Liver (tissue), 9 donors: ENCODE data around the gene MGAT4A. TPM values are rescaled to one million over a fixed set of nuclear protein-coding genes. Genes with fewer than 3 reads are reported as not detected.

ENCODE experiments used
- DNase-seq: peaks from one replicate; pipeline ENCODE4 v3.0.0-alpha.2; 2017; ENCODE audit warnings: low spot score
- H3K27ac ChIP-seq, 2 donors: one replicate each; pipeline ENCODE4 v1.7.0; 2013; ENCODE audit warnings: inconsistent platforms in 2 of 2, low read length in 2 of 2, control low read depth in 1 of 2, low read depth in 1 of 2, mild to moderate bottlenecking in 1 of 2
- H3K27me3 ChIP-seq, 4 donors: one replicate each; pipeline versions ENCODE4 v1.6.1 to v1.7.0; 2013; ENCODE audit warnings: low read length in 3 of 4, inconsistent platforms in 1 of 4, mild to moderate bottlenecking in 1 of 4, moderate library complexity in 1 of 4; ENCODE audit not compliant: control insufficient read depth in 4 of 4, insufficient read depth in 4 of 4
- H3K36me3 ChIP-seq, 4 donors: one replicate each; pipeline versions ENCODE4 v1.6.1 to v1.7.0; 2013; ENCODE audit warnings: low read length in 3 of 4, mild to moderate bottlenecking in 3 of 4, low read depth in 1 of 4, moderate library complexity in 1 of 4; ENCODE audit not compliant: control insufficient read depth in 4 of 4, insufficient read depth in 3 of 4
- H3K4me1 ChIP-seq, 4 donors: one replicate each; pipeline versions ENCODE4 v1.6.1 to v1.7.0; 2013; ENCODE audit warnings: low read length in 3 of 4, mild to moderate bottlenecking in 3 of 4, moderate library complexity in 1 of 4; ENCODE audit not compliant: control insufficient read depth in 4 of 4, insufficient read depth in 4 of 4
- H3K4me3 ChIP-seq, 3 donors: one replicate each; pipeline versions ENCODE4 v1.6.1 to v1.7.0; 2013; ENCODE audit warnings: low read length in 3 of 3, control low read depth in 1 of 3, low read depth in 1 of 3, mild to moderate bottlenecking in 1 of 3
- H3K9ac ChIP-seq, 2 donors: one replicate each; pipeline ENCODE4 v1.7.0; 2013; ENCODE audit warnings: low read length in 2 of 2, mild to moderate bottlenecking in 2 of 2, moderate library complexity in 2 of 2, control low read depth in 1 of 2, low read depth in 1 of 2
- H3K9me3 ChIP-seq, 4 donors: one replicate each; pipeline versions ENCODE4 v1.6.1 to v1.7.0; 2013; ENCODE audit warnings: low read length in 3 of 4; ENCODE audit not compliant: control insufficient read depth in 4 of 4
- EGR1 ChIP-seq, 2 donors: IDR thresholded peaks; 2 replicates each; pipeline ENCODE4 v1.6.1; 2016 to 2018; ENCODE audit warnings: antibody characterized with exemption in 2 of 2, low read depth in 2 of 2
- FOXA1 ChIP-seq: IDR thresholded peaks from 2 replicates; pipeline ENCODE4 v1.6.1; 2016; ENCODE audit warnings: antibody characterized with exemption
- FOXA2 ChIP-seq: IDR thresholded peaks from 2 replicates; pipeline ENCODE4 v1.6.1; 2016; ENCODE audit warnings: antibody characterized with exemption
- GABPA ChIP-seq, 2 donors: IDR thresholded peaks in 1 of 2; conservative IDR thresholded peaks in 1 of 2; 2 replicates each; pipeline ENCODE4 v1.6.1; 2016; ENCODE audit warnings: antibody characterized with exemption in 2 of 2, mild to moderate bottlenecking in 1 of 2, moderate library complexity in 1 of 2
- HNF4A ChIP-seq, 2 donors: conservative IDR thresholded peaks; 2 replicates each; pipeline ENCODE4 v1.6.1; 2016; ENCODE audit warnings: antibody characterized with exemption in 2 of 2, mild to moderate bottlenecking in 2 of 2
- HNF4G ChIP-seq: IDR thresholded peaks from 2 replicates; pipeline ENCODE4 v1.6.1; 2016; ENCODE audit warnings: antibody characterized with exemption
- JUND ChIP-seq, 2 donors: IDR thresholded peaks; 2 replicates each; pipeline ENCODE4 v1.6.1; 2016; ENCODE audit warnings: antibody characterized with exemption in 2 of 2
- NR2F2 ChIP-seq: IDR thresholded peaks from 2 replicates; pipeline ENCODE4 v1.6.1; 2016; ENCODE audit warnings: antibody characterized with exemption
- RAD21 ChIP-seq, 2 donors: IDR thresholded peaks; 2 replicates each; pipeline ENCODE4 v1.6.1; 2016; ENCODE audit warnings: antibody characterized with exemption in 2 of 2, mild to moderate bottlenecking in 2 of 2
- RXRA ChIP-seq, 2 donors: IDR thresholded peaks; 2 replicates each; pipeline ENCODE4 v1.6.1; 2017 to 2018; ENCODE audit warnings: antibody characterized with exemption in 2 of 2, mild to moderate bottlenecking in 1 of 2
- SP1 ChIP-seq: IDR thresholded peaks from 2 replicates; pipeline ENCODE4 v1.6.1; 2018; ENCODE audit warnings: antibody characterized with exemption, mild to moderate bottlenecking
- TAF1 ChIP-seq: conservative IDR thresholded peaks from 2 replicates; pipeline ENCODE4 v1.6.1; 2016; ENCODE audit warnings: antibody characterized with exemption, mild to moderate bottlenecking
- YY1 ChIP-seq: IDR thresholded peaks from 2 replicates; pipeline ENCODE4 v1.6.1; 2016; ENCODE audit warnings: antibody characterized with exemption, mild to moderate bottlenecking
- WGBS: extraction: QIAGEN DNeasy Blood & Tissue Kit; methylation state at CpG from one replicate; pipeline ENCODE4 v1.1.7; 2013; 5-methylcytosine and 5-hydroxymethylcytosine counted together
- polyA plus RNA-seq, 2 donors: library from polyadenylated mRNA; stranded (reverse) in 1 of 2; unstranded in 1 of 2; fragments of 200-250 nt in 1 of 2; fragments of >200 nt in 1 of 2; fragmentation: Nextera tagmentation in 1 of 2; extraction: Ambion mirVana in 1 of 2; gene quantifications; one replicate each; pipeline versions ENCODE4 v1.2.1 to v1.2.3, GENCODE V29; 2013 to 2015
- total RNA-seq, 2 donors: library from RNA; depleted of rRNA; stranded (reverse); fragments of >200 nt; gene quantifications; one replicate each; pipeline ENCODE4 v1.2.3, GENCODE V29; 2014
- TF ChIP-seq, protein P1 (sequence below): IDR thresholded peaks from 2 replicates; pipeline ENCODE4 v1.6.1; 2016; ENCODE audit warnings: antibody characterized with exemption
- TF ChIP-seq, protein P2 (sequence below): IDR thresholded peaks from 2 replicates; pipeline ENCODE4 v1.6.1; 2016; ENCODE audit warnings: antibody characterized with exemption
- TF ChIP-seq, protein P3 (sequence below): IDR thresholded peaks from 2 replicates; pipeline ENCODE4 v1.6.1; 2016; ENCODE audit warnings: antibody characterized with exemption, mild to moderate bottlenecking
- TF ChIP-seq, protein P4 (sequence below): fragments of 150-350 bp; IDR thresholded peaks from 2 replicates; pipeline ENCODE4 v1.5.1; 2017; ENCODE audit warnings: improper control_type of control experiment, low read depth, low read length; ENCODE audit not compliant: missing input control
- TF ChIP-seq, protein P5 (sequence below): IDR thresholded peaks from 2 replicates; pipeline ENCODE4 v1.6.1; 2016; ENCODE audit warnings: antibody characterized with exemption
- donor health status: healthy.
- donor health status: healthy.
- donor health status: healthy.
- donor health status: healthy.
- donor health status: healthy.

The MGAT4A gene
- total and polyA plus RNA-seq, 4 donors, result 2.7 to 17.3 (median 5.4) TPM

DNA sequence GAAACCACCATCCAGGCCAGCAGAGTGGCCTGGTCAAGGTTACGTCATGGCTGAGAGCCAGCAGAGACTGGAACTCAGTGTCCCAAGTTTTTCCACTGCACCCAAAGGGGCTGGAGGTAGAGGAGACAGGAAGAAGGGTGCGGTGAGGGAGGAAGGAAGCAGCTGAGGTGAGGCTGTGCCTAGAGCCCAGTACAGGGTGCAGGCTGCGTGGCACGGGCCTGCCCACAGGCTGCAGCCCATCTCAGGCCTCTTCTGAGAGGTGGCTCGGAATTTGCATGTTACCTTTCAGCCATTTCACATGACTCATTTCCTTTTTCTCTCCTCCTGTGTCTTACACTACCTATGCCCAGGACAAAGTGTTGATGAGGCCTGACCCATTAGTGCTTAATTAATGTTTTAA is 13.7 kb upstream of the MGAT4A start:
- TF ChIP-seq RAD21 (IDR thresholded peaks at IDR 0.05) (no peak), NR2F2 (no peak), YY1 (no peak), TAF1 (no peak), EGR1 (IDR thresholded peaks at IDR 0.05; ENCODE audit: low read depth in 2 of 2) (no peak), JUND (IDR thresholded peaks at IDR 0.05) (no peak), HNF4A (conservative IDR thresholded peaks at IDR 0.05) (no peak)
- TF ChIP-seq, protein P1, sequence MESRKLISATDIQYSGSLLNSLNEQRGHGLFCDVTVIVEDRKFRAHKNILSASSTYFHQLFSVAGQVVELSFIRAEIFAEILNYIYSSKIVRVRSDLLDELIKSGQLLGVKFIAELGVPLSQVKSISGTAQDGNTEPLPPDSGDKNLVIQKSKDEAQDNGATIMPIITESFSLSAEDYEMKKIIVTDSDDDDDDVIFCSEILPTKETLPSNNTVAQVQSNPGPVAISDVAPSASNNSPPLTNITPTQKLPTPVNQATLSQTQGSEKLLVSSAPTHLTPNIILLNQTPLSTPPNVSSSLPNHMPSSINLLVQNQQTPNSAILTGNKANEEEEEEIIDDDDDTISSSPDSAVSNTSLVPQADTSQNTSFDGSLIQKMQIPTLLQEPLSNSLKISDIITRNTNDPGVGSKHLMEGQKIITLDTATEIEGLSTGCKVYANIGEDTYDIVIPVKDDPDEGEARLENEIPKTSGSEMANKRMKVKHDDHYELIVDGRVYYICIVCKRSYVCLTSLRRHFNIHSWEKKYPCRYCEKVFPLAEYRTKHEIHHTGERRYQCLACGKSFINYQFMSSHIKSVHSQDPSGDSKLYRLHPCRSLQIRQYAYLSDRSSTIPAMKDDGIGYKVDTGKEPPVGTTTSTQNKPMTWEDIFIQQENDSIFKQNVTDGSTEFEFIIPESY, result no peak
- TF ChIP-seq, protein P2, sequence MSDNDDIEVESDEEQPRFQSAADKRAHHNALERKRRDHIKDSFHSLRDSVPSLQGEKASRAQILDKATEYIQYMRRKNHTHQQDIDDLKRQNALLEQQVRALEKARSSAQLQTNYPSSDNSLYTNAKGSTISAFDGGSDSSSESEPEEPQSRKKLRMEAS, result no peak
- TF ChIP-seq, protein P3, sequence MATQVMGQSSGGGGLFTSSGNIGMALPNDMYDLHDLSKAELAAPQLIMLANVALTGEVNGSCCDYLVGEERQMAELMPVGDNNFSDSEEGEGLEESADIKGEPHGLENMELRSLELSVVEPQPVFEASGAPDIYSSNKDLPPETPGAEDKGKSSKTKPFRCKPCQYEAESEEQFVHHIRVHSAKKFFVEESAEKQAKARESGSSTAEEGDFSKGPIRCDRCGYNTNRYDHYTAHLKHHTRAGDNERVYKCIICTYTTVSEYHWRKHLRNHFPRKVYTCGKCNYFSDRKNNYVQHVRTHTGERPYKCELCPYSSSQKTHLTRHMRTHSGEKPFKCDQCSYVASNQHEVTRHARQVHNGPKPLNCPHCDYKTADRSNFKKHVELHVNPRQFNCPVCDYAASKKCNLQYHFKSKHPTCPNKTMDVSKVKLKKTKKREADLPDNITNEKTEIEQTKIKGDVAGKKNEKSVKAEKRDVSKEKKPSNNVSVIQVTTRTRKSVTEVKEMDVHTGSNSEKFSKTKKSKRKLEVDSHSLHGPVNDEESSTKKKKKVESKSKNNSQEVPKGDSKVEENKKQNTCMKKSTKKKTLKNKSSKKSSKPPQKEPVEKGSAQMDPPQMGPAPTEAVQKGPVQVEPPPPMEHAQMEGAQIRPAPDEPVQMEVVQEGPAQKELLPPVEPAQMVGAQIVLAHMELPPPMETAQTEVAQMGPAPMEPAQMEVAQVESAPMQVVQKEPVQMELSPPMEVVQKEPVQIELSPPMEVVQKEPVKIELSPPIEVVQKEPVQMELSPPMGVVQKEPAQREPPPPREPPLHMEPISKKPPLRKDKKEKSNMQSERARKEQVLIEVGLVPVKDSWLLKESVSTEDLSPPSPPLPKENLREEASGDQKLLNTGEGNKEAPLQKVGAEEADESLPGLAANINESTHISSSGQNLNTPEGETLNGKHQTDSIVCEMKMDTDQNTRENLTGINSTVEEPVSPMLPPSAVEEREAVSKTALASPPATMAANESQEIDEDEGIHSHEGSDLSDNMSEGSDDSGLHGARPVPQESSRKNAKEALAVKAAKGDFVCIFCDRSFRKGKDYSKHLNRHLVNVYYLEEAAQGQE, result no peak
- no peak for DNase-seq

DNA sequence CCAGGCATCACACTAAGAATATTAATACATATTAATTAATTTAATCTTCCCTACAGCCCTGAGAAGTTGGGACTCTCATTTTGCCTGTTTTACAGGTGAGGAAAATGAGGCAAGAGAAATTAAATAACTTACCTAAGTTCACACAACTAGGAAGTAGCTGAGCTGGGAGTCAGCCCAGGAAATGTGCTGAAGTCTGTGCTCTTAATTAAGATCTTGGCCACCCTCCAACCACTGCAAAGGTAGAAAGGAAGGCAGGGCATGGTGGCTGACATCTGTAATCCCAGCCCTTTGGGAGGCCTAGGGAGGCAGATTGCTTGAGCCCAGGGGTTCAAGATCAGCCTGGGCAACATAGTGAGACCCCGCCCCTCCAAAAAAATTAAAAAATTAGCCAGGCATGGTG is 12.9 kb upstream of the MGAT4A start:
- TF ChIP-seq TAF1 (no peak), HNF4G (no peak), YY1 (no peak), RXRA (IDR thresholded peaks at IDR 0.05) (no peak), GABPA (IDR thresholded peaks at IDR 0.05 in 1 of 2, conservative IDR thresholded peaks at IDR 0.05 in 1 of 2) (no peak), SP1 (no peak), FOXA1 (no peak), FOXA2 (no peak), JUND (IDR thresholded peaks at IDR 0.05) (no peak), HNF4A (conservative IDR thresholded peaks at IDR 0.05) (no peak), RAD21 (IDR thresholded peaks at IDR 0.05) (no peak), NR2F2 (no peak), EGR1 (IDR thresholded peaks at IDR 0.05; ENCODE audit: low read depth in 2 of 2) (no peak)
- TF ChIP-seq, protein P4, sequence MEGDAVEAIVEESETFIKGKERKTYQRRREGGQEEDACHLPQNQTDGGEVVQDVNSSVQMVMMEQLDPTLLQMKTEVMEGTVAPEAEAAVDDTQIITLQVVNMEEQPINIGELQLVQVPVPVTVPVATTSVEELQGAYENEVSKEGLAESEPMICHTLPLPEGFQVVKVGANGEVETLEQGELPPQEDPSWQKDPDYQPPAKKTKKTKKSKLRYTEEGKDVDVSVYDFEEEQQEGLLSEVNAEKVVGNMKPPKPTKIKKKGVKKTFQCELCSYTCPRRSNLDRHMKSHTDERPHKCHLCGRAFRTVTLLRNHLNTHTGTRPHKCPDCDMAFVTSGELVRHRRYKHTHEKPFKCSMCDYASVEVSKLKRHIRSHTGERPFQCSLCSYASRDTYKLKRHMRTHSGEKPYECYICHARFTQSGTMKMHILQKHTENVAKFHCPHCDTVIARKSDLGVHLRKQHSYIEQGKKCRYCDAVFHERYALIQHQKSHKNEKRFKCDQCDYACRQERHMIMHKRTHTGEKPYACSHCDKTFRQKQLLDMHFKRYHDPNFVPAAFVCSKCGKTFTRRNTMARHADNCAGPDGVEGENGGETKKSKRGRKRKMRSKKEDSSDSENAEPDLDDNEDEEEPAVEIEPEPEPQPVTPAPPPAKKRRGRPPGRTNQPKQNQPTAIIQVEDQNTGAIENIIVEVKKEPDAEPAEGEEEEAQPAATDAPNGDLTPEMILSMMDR, result no peak
- TF ChIP-seq, protein P5, sequence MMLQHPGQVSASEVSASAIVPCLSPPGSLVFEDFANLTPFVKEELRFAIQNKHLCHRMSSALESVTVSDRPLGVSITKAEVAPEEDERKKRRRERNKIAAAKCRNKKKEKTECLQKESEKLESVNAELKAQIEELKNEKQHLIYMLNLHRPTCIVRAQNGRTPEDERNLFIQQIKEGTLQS, result no peak
- TF ChIP-seq, protein P2, result no peak
- TF ChIP-seq, protein P1, result no peak
- TF ChIP-seq, protein P3, result no peak
- Histone ChIP-seq H3K4me3 (no peak overlapping the region), H3K27me3 (no peaks in the 10 kb centered on the region), H3K9ac (no peak overlapping the region), H3K27ac (no peak overlapping the region), H3K36me3 (no peaks in the 10 kb centered on the region), H3K9me3 (no peaks in the 10 kb centered on the region), H3K4me1 (no peaks in the 10 kb centered on the region)
- DNase-seq, result no peak
- 96% methylated on average over 1 of the region's 1 CpG for WGBS

More for the DNA sequence above, 13.7 kb upstream of the MGAT4A start:
- H3K9ac ChIP-seq, result no peak overlapping the region
- H3K9me3 ChIP-seq, result no peaks in the 10 kb centered on the region
- H3K27ac ChIP-seq, result no peak overlapping the region
- no peaks in the 10 kb centered on the region for H3K27me3 ChIP-seq
- H3K4me3 ChIP-seq, result no peak overlapping the region
- no peaks in the 10 kb centered on the region for H3K36me3 ChIP-seq
- WGBS, result 96% methylated on average over 5 of the region's 5 CpGs
- no peaks in the 10 kb centered on the region for H3K4me1 ChIP-seq
